HCT116 (cell line): ENCODE results near the gene SPIB. TPM values are rescaled to one million over a fixed set of nuclear protein-coding genes. Genes with fewer than 3 reads are reported as not detected.

Experiments
- ATAC-seq: fragments of 200-7000 bp; cut with Tn5 transposase; 2 replicates; pipeline ENCODE4 v1.9.1; 2020; ENCODE audit warnings: mild to moderate bottlenecking, moderate library complexity
- BruUV-seq: library from RNA; stranded (reverse); fragments of 400-500 nt; replicated peaks from 2 replicates; lab custom pipeline; 2021; lab: Mats Ljungman, UMichigan
- CTCF ChIA-PET: fragments of 300-600 bp; sonication (Branson Sonifier 250); formaldehyde crosslinking; loops from one replicate; lab custom pipeline; 2021; ENCODE audit warnings: antibody characterized with exemption; lab: Charles Lee
- POLR2A ChIA-PET: fragments of 300-600, 350-600 bp; sonication (Branson Sonifier 250); formaldehyde crosslinking; loops from one replicate; lab custom pipeline; 2021; ENCODE audit warnings: antibody characterized with exemption; lab: Charles Lee
- RAD21 ChIA-PET, 2 experiments: fragments of 300-600 bp; sonication (Branson Sonifier 250); formaldehyde crosslinking; loops; one replicate each; lab custom pipeline; 2023; ENCODE audit warnings: low total read pairs in 2 of 2; ENCODE audit not compliant: uncharacterized antibody in 2 of 2, unreplicated experiment in 2 of 2, low non-redundant PET in 1 of 2; lab: Charles Lee
- DNase-seq: peaks from one replicate; pipeline ENCODE4 v3.0.0-alpha.2; 2010; ENCODE audit warnings: low read depth, low spot score
- H2AFZ ChIP-seq: fragments of 200-600 bp; shearing (Covaris generic), sonication (generic); 2 replicates; pipeline ENCODE4 v1.6.1; 2017; ENCODE audit warnings: low read depth, mixed run types, mixed read lengths, antibody characterized with exemption, low read length; ENCODE audit not compliant: poor library complexity, severe bottlenecking
- H3K27ac ChIP-seq: 2 replicates; pipeline ENCODE4 v1.5.1; 2012; ENCODE audit warnings: low read depth, low read length
- H3K27me3 ChIP-seq: fragments of 200-600 bp; sonication (generic); 2 replicates; pipeline ENCODE4 v1.6.1; 2016; ENCODE audit warnings: mixed run types, low read length, mixed read lengths; ENCODE audit not compliant: insufficient read depth
- H3K36me3 ChIP-seq, 2 experiments: fragments of 200-500 bp in 1 of 2; fragments of 200-600 bp in 1 of 2; sonication (Bioruptor generic) in 1 of 2; sonication (generic) in 1 of 2; 2 replicates each; pipeline versions ENCODE4 v1.5.1 to v1.6.1; 2014 to 2016; ENCODE audit warnings: low read length in 2 of 2, inconsistent platforms in 1 of 2, mixed read lengths in 1 of 2, mixed run types in 1 of 2; ENCODE audit not compliant: insufficient read depth in 2 of 2, control insufficient read depth in 1 of 2
- H3K4me1 ChIP-seq, 2 experiments: fragments of 200-600 bp in 1 of 2; sonication (generic) in 1 of 2; 2 replicates each; pipeline versions ENCODE4 v1.5.1 to v1.6.1; 2012 to 2017; ENCODE audit warnings: low read length in 2 of 2, inconsistent platforms in 1 of 2, mild to moderate bottlenecking in 1 of 2, mixed read lengths in 1 of 2, mixed run types in 1 of 2, moderate library complexity in 1 of 2; ENCODE audit not compliant: insufficient read depth in 2 of 2, control insufficient read depth in 1 of 2
- H3K4me2 ChIP-seq: fragments of 200-600 bp; sonication (generic); 2 replicates; pipeline ENCODE4 v1.6.1; 2017; ENCODE audit warnings: mixed run types, low read length, mixed read lengths
- H3K4me3 ChIP-seq, 2 experiments: fragments of 200-600 bp in 1 of 2; sonication (generic) in 1 of 2; replicated peaks in 1 of 2; 2 replicates each; pipeline ENCODE4 v1.5.1; 2011 to 2016; ENCODE audit warnings: low read length in 2 of 2, control low read depth in 1 of 2, low read depth in 1 of 2, mild to moderate bottlenecking in 1 of 2, mixed read lengths in 1 of 2, mixed run types in 1 of 2
- H3K79me2 ChIP-seq: fragments of 200-600 bp; sonication (generic); 2 replicates; pipeline ENCODE4 v1.6.1; 2017; ENCODE audit warnings: mild to moderate bottlenecking, mixed run types, low read length, moderate library complexity, mixed read lengths; ENCODE audit not compliant: insufficient read depth
- H3K9ac ChIP-seq: fragments of 200-600 bp; sonication (generic); 2 replicates; pipeline ENCODE4 v1.6.1; 2016; ENCODE audit warnings: low read length, mixed read lengths
- H3K9me2 ChIP-seq: fragments of 200-600 bp; sonication (generic), shearing (Covaris generic); 2 replicates; pipeline ENCODE4 v1.6.1; 2017; ENCODE audit warnings: mixed run types, mild to moderate bottlenecking, moderate library complexity; ENCODE audit not compliant: insufficient read depth
- H3K9me3 ChIP-seq, 2 experiments: fragments of 200-500 bp in 1 of 2; fragments of 200-600 bp in 1 of 2; sonication (Bioruptor generic) in 1 of 2; sonication (generic) in 1 of 2; 2 replicates each; pipeline ENCODE4 v1.6.1; 2014 to 2017; ENCODE audit warnings: low read length in 2 of 2, mixed read lengths in 2 of 2, inconsistent platforms in 1 of 2, low read depth in 1 of 2, mild to moderate bottlenecking in 1 of 2, mixed run types in 1 of 2, moderate library complexity in 1 of 2; ENCODE audit not compliant: control insufficient read depth in 1 of 2, insufficient read depth in 1 of 2
- H4K20me1 ChIP-seq: fragments of 200-600 bp; sonication (generic), shearing (Covaris generic); 2 replicates; pipeline ENCODE4 v1.6.1; 2017; ENCODE audit warnings: mixed run types, mild to moderate bottlenecking, moderate library complexity; ENCODE audit not compliant: insufficient read depth
- ATF3 ChIP-seq: IDR thresholded peaks from 2 replicates; pipeline ENCODE4 v1.6.1; 2012
- CBX3 ChIP-seq: IDR thresholded peaks from 2 replicates; pipeline ENCODE4 v1.6.1; 2012; ENCODE audit warnings: low read depth
- CEBPB ChIP-seq: IDR thresholded peaks from 2 replicates; pipeline ENCODE4 v1.6.1; 2012; ENCODE audit warnings: low read depth
- CTCF ChIP-seq, 3 experiments: fragments of 200-600 bp in 1 of 3; sonication (generic) in 1 of 3; IDR thresholded peaks in 2 of 3; conservative IDR thresholded peaks in 1 of 3; 2 replicates each; pipeline ENCODE4 v1.5.1; 2012 to 2017; ENCODE audit warnings: low read depth in 2 of 3, low read length in 2 of 3, antibody characterized with exemption in 1 of 3, borderline replicate concordance in 1 of 3, control low read depth in 1 of 3, mild to moderate bottlenecking in 1 of 3, mixed read lengths in 1 of 3, mixed run types in 1 of 3, moderate library complexity in 1 of 3; ENCODE audit not compliant: insufficient read depth in 1 of 3
- EGR1 ChIP-seq: IDR thresholded peaks from 2 replicates; pipeline ENCODE4 v1.6.1; 2012; ENCODE audit warnings: low read depth
- ELF1 ChIP-seq: IDR thresholded peaks from 2 replicates; pipeline ENCODE4 v1.6.1; 2012; ENCODE audit warnings: low read depth, borderline replicate concordance
- EZH2phosphoT487 ChIP-seq: fragments of 200-600 bp; IDR thresholded peaks from 2 replicates; pipeline ENCODE4 v1.6.1; 2018; ENCODE audit warnings: antibody characterized with exemption, borderline replicate concordance
- JUND ChIP-seq: IDR thresholded peaks from 2 replicates; pipeline ENCODE4 v1.6.1; 2012
- intact Hi-C: fragments of 100-400 bp; cut with micrococcal nuclease; formaldehyde crosslinking; loops from 2 replicates; pipeline ENCODE4 v1.10.0; 2022
- total RNA-seq: library from RNA; stranded (reverse); gene quantifications from one replicate; pipeline ENCODE4 v1.2.1, GENCODE V29; 2021; ENCODE audit not compliant: unreplicated experiment

Gene SPIB
- total RNA-seq, 1 experiment from 2014 or later: 0.96 TPM

GRCh38 chr19:50447750-50448149 lies 29.0 kb downstream of the SPIB start:
- no peak for DNase-seq
- no peak for TF ChIP-seq CTCF (IDR thresholded peaks at IDR 0.05 in 2 of 3, conservative IDR thresholded peaks at IDR 0.05 in 1 of 3; ENCODE audit: borderline replicate concordance in 1 of 3, insufficient read depth in 1 of 3, low read depth in 2 of 3, low read length in 2 of 3)
- Histone ChIP-seq H3K9ac (no peak overlapping the region), H3K9me2 (no peaks in the 10 kb centered on the region), H3K79me2 (no peaks in the 10 kb centered on the region), H4K20me1 (no peaks in the 10 kb centered on the region), H3K4me3 (no peak overlapping the region), H2AFZ (no peak overlapping the region), H3K27me3 (no peaks in the 10 kb centered on the region), H3K27ac (no peak overlapping the region), H3K4me2 (no peak overlapping the region), H3K9me3 (no peaks in the 10 kb centered on the region; a peak in 1 of 4 replicates), H3K4me1 (no peaks in the 10 kb centered on the region), H3K36me3 (no peaks in the 10 kb centered on the region)
- no peak for ATAC-seq
- CTCF ChIA-PET: no interaction called here
- RAD21 ChIA-PET: no interaction called here
- intact Hi-C loops: no loop called here
- BruUV-seq: no TSS peak
- POLR2A ChIA-PET: interaction anchor here (0.7 kb wide), 1 partner anchor 296 kb away, joined by 3 read pairs; no protein-coding TSS in a partner anchor

- TF ChIP-seq JUND (no peak), ELF1 (no peak), CEBPB (no peak), CBX3 (no peak), EZH2phosphoT487 (no peak), EGR1 (no peak), ATF3 (no peak)
- ChIA-PET POLR2A (no interaction called here), CTCF (no interaction called here), RAD21 (no interaction called here)
- no peaks in the 10 kb centered on the region for H3K79me2 ChIP-seq
- intact Hi-C loops: no loop called here
- no peaks in the 10 kb centered on the region for H3K36me3 ChIP-seq
- H3K27me3 ChIP-seq: no peaks in the 10 kb centered on the region
- no peaks in the 10 kb centered on the region for H3K4me1 ChIP-seq
- no peaks in the 10 kb centered on the region; a peak in 1 of 4 replicates for H3K9me3 ChIP-seq
- no peak overlapping the region for H3K27ac ChIP-seq
- ATAC-seq (no peak), DNase-seq (no peak)
- no peaks in the 10 kb centered on the region for H3K9me2 ChIP-seq
- BruUV-seq: no TSS peak
- H3K4me3 ChIP-seq: no peak overlapping the region
- H2AFZ ChIP-seq: no peak overlapping the region
- no peak overlapping the region for H3K4me2 ChIP-seq
- H4K20me1 ChIP-seq: no peaks in the 10 kb centered on the region
- H3K9ac ChIP-seq: no peak overlapping the region
These were observed 30.6 kb downstream of the SPIB start for GRCh38 chr19:50449236-50449899.
